ENCODE results near the gene CCR3. TPM values are rescaled to one million over a fixed set of nuclear protein-coding genes. Genes with fewer than 3 reads are reported as not detected.
A peak's percentile ranks its signal among the peaks of the same experiment; 100 is the strongest.

Gene CCR3
- total RNA-seq, 1 experiment from 2014 or later, result 0.22 TPM

GRCh38 chr3:46298871-46299607 lies 56.8 kb downstream of the CCR3 start:
- H3K27ac ChIP-seq (ENCODE audit: low read length), result no peak overlapping the region
- CTCF ChIA-PET, result no interaction called here
- no peaks in the 10 kb centered on the region for H3K9me3 ChIP-seq (ENCODE audit: low read length)
- H3K4me3 ChIP-seq (ENCODE audit: low read length), result no peak overlapping the region
- no peaks in the 10 kb centered on the region for H3K36me3 ChIP-seq (ENCODE audit: low read depth, low read length)
- no peak for ATAC-seq
- TF ChIP-seq EZH2 (IDR thresholded peaks at IDR 0.05; ENCODE audit: low read length, unreplicated experiment) (no peak), CTCF (conservative IDR thresholded peaks at IDR 0.05; ENCODE audit: low read depth, low read length) (no peak), EZH2phosphoT487 (IDR thresholded peaks at IDR 0.05; ENCODE audit: borderline replicate concordance, low read length) (no peak)
- no peaks in the 10 kb centered on the region for H3K79me2 ChIP-seq (ENCODE audit: low read length)
- no peak overlapping the region for H3K4me2 ChIP-seq (ENCODE audit: low read length)
- no peak overlapping the region for H2AFZ ChIP-seq (ENCODE audit: low read length)
- peaks cover 10% of the 10 kb centered on the region; the same call in 1 of the 2 replicates for H3K4me1 ChIP-seq (ENCODE audit: insufficient read depth, low read length)
- H3K27me3 ChIP-seq (ENCODE audit: low read length), result no peaks in the 10 kb centered on the region
- no TSS peak for BruUV-seq (replicated peaks)
- H3F3A ChIP-seq (ENCODE audit: low read length, unreplicated experiment), result no peaks in the 10 kb centered on the region
- no peak overlapping the region for H3K9ac ChIP-seq (ENCODE audit: low read length)
- POLR2A ChIA-PET (ENCODE audit: unreplicated experiment), result no interaction called here
- H3K9me2 ChIP-seq (replicated peaks; ENCODE audit: low read length), result no peaks in the 10 kb centered on the region
- DNase-seq, result no peak
- no peaks in the 10 kb centered on the region for H4K20me1 ChIP-seq (ENCODE audit: low read length)
- intact Hi-C loops (cut with micrococcal nuclease), result no loop called here

DNA sequence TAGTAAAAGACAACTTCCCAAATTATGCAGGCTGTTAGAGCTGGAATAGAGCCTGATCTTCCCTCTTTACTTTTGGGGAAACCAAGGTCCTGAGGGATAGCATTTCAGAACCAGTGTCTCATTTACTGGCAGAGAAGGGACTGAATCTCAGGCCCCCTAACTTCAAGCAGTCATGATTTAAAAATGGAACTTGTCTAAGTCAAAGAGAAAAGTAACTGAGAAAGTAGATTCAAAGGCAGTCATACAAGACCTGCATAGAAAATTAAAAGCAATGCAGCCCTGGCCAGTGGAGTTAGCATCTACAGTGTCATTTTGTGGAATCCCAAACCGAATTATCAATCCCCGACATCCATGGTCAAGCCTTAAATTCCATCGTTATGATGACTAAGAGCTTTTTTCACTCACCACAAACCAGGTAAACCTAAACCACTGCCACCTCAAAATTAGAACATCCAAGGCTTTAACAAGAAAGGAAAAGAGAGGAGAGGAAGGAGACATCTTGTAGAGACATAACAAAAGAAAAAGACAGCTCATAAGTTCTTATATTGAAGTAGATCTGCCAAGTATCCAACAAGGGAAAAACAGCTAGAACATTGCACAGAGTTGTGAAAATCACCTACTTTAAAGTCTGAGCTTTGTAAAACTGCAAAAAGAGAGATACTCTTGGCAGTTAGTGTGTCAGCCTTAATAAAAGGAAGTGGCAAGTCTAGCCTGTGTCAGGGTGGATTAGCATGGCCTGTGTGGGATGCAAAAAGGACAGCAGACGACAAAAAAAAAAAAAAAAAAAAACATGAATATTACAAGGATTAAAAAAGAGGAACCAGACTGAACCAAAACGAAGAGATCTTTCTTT lies 57.6 kb downstream of the CCR3 start:
- Histone ChIP-seq H4K20me1 (ENCODE audit: low read length) (no peaks in the 10 kb centered on the region), H3K27me3 (ENCODE audit: low read length) (no peaks in the 10 kb centered on the region), H3F3A (ENCODE audit: low read length, unreplicated experiment) (no peaks in the 10 kb centered on the region), H3K9ac (ENCODE audit: low read length) (no peak overlapping the region), H3K36me3 (ENCODE audit: low read depth, low read length) (no peaks in the 10 kb centered on the region), H3K4me3 (ENCODE audit: low read length) (no peak overlapping the region), H3K9me3 (ENCODE audit: low read length) (no peaks in the 10 kb centered on the region), H3K4me1 (ENCODE audit: insufficient read depth, low read length) (peaks cover 10% of the 10 kb centered on the region; the same call in 1 of the 2 replicates), H3K27ac (ENCODE audit: low read length) (no peak overlapping the region), H3K9me2 (replicated peaks; ENCODE audit: low read length) (no peaks in the 10 kb centered on the region), H2AFZ (ENCODE audit: low read length) (no peak overlapping the region), H3K79me2 (ENCODE audit: low read length) (no peaks in the 10 kb centered on the region), H3K4me2 (ENCODE audit: low read length) (no peak overlapping the region)
- no peak for TF ChIP-seq EZH2phosphoT487 (IDR thresholded peaks at IDR 0.05; ENCODE audit: borderline replicate concordance, low read length)
- TF ChIP-seq EZH2 (IDR thresholded peaks at IDR 0.05; ENCODE audit: low read length, unreplicated experiment), result no peak
- TF ChIP-seq CTCF (conservative IDR thresholded peaks at IDR 0.05; ENCODE audit: low read depth, low read length), result no peak
- CTCF ChIA-PET, result no interaction called here
- no TSS peak for BruUV-seq (replicated peaks)
- ATAC-seq, result no peak
- POLR2A ChIA-PET (ENCODE audit: unreplicated experiment), result no interaction called here
- peak; percentile 46 for DNase-seq
- intact Hi-C loops (cut with micrococcal nuclease), result no loop called here

DNA sequence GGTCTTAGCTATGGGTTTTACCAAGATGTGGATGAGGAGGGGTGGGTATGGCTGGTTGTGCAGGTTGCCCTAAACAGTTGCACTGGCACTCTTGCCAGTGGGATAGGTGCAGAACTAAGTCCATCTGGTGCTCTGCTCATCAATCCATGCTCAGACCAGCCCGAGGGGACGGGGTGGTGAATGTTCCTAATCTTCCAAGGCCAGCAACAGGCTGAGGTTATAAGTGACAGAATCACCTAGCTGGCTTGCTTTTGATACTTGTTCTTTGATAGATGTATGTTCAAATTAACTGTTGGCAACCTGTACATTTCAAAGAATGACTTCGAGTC lies 58.2 kb downstream of the CCR3 start:
- no peaks in the 10 kb centered on the region for H3K9me2 ChIP-seq (replicated peaks; ENCODE audit: low read length)
- no peaks in the 10 kb centered on the region for H3K79me2 ChIP-seq (ENCODE audit: low read length)
- H3K4me3 ChIP-seq (ENCODE audit: low read length), result no peak overlapping the region
- H3K9me3 ChIP-seq (ENCODE audit: low read length), result no peaks in the 10 kb centered on the region
- H3K4me1 ChIP-seq (ENCODE audit: insufficient read depth, low read length), result peaks cover 10% of the 10 kb centered on the region; the same call in 1 of the 2 replicates
- intact Hi-C loops (cut with micrococcal nuclease), result no loop called here
- no peaks in the 10 kb centered on the region for H3K27me3 ChIP-seq (ENCODE audit: low read length)
- no peak overlapping the region for H3K27ac ChIP-seq (ENCODE audit: low read length)
- no peak overlapping the region for H3K9ac ChIP-seq (ENCODE audit: low read length)
- no TSS peak for BruUV-seq (replicated peaks)
- no peak overlapping the region for H3K4me2 ChIP-seq (ENCODE audit: low read length)
- CTCF ChIA-PET, result no interaction called here
- ATAC-seq (no peak), DNase-seq (no peak)
- POLR2A ChIA-PET (ENCODE audit: unreplicated experiment), result no interaction called here
- H3K36me3 ChIP-seq (ENCODE audit: low read depth, low read length), result no peaks in the 10 kb centered on the region
- TF ChIP-seq EZH2phosphoT487 (IDR thresholded peaks at IDR 0.05; ENCODE audit: borderline replicate concordance, low read length), result no peak
- no peak for TF ChIP-seq EZH2 (IDR thresholded peaks at IDR 0.05; ENCODE audit: low read length, unreplicated experiment)
- TF ChIP-seq CTCF (conservative IDR thresholded peaks at IDR 0.05; ENCODE audit: low read depth, low read length), result no peak
- no peaks in the 10 kb centered on the region for H3F3A ChIP-seq (ENCODE audit: low read length, unreplicated experiment)
- H4K20me1 ChIP-seq (ENCODE audit: low read length), result no peaks in the 10 kb centered on the region
- H2AFZ ChIP-seq (ENCODE audit: low read length), result no peak overlapping the region
